ENCODE results near the gene CCDC24. TPM values are rescaled to one million over a fixed set of nuclear protein-coding genes. Genes with fewer than 3 reads are reported as not detected.
A peak's percentile ranks its signal among the peaks of the same experiment; 100 is the strongest.

CCDC24 gene
- total and polyA plus RNA-seq, 9 of the 15 experiments (the other 6 are each of a cell fraction or from before 2014, with no cell fraction given) = 0.31 to 4.5 (median 1.5) TPM

- Histone ChIP-seq H3K9ac (ENCODE audit: insufficient read depth in 1 of 2, low read depth in 2 of 2, low read length in 2 of 2) (peak overlapping the region in 1 of 2 experiments; percentile 84; a peak in 1 of 4 replicates), H3K4me2 (ENCODE audit: insufficient read depth, low read length) (no peak overlapping the region), H3K27ac (ENCODE audit: extremely low read depth, low read depth, low read length) (no peak overlapping the region), H4K20me1 (replicated peaks; ENCODE audit: control insufficient read depth, insufficient read depth, low read length) (no peaks in the 10 kb centered on the region; the same call in 1 of the 2 replicates), H3K9me1 (ENCODE audit: control insufficient read depth, insufficient read depth, low read length) (no peaks in the 10 kb centered on the region), H3K4me1 (replicated peaks in 1 of 2; ENCODE audit: control insufficient read depth in 2 of 2, insufficient read depth in 2 of 2, low read length in 2 of 2) (peaks cover 6 to 45% of the 10 kb centered on the region in 2 experiments; a peak in 4 of 5 replicates), H2AFZ (ENCODE audit: low read depth, low read length) (no peak overlapping the region; the same call in 1 of the 2 replicates), H3K4me3 (no peak overlapping the region), H3K79me2 (ENCODE audit: control insufficient read depth, insufficient read depth, low read length) (no peaks in the 10 kb centered on the region), H3K27me3 (ENCODE audit: control insufficient read depth in 2 of 2, insufficient read depth in 2 of 2, low read length in 2 of 2) (no peaks in the 10 kb centered on the region), H3K9me3 (replicated peaks; ENCODE audit: control insufficient read depth, insufficient read depth, low read depth, low read length) (no peaks in the 10 kb centered on the region), H3K36me3 (ENCODE audit: control insufficient read depth, insufficient read depth, low read length) (no peaks in the 10 kb centered on the region)
- in situ Hi-C loops (cut with MboI) = no loop called here
- TF ChIP-seq NCOA1 (IDR thresholded peaks at IDR 0.05; ENCODE audit: low read depth) (no peak), ZNF232 (CRISPR knock-in tag; IDR thresholded peaks at IDR 0.05) (no peak), L3MBTL2 (IDR thresholded peaks at IDR 0.05) (no peak), GTF2F1 (IDR thresholded peaks at IDR 0.05; ENCODE audit: low read depth, low read length) (no peak), RBFOX2 (IDR thresholded peaks at IDR 0.05; ENCODE audit: low read depth, low read length) (0 out of 2 replicates have a peak, but pooled peaks have one; percentile 9), XRCC3 (IDR thresholded peaks at IDR 0.05) (no peak), POLR3A (IDR thresholded peaks at IDR 0.05; ENCODE audit: borderline replicate concordance, extremely low read depth, insufficient read depth, insufficient read length) (no peak), ZNF263 (CRISPR knock-in tag; IDR thresholded peaks at IDR 0.05; ENCODE audit: borderline replicate concordance) (no peak)
- 51% methylated on average over 5 of the region's 5 CpGs for WGBS (ENCODE audit: insufficient coverage, low coverage, missing lambda C conversion rate)
- no TSS peak for BruUV-seq (replicated peaks)
- ATAC-seq (no peak), FAIRE-seq (no peak), DNase-seq (ENCODE audit: extremely low read depth in 1 of 4, low spot score in 3 of 4) (no peak)
- ChIA-PET POLR2A (interaction anchor here (0.5 to 3.9 kb wide), 5 partner anchors 12 to 545 kb away, joined by 3 to 29 read pairs (median 5); partner anchors contain the start of gene SLC6A9), CTCF (ENCODE audit: low intra/inter-chr PET ratio) (interaction anchor here (1.1 kb wide), 1 partner anchor 22 kb away, joined by 3 read pairs; no protein-coding TSS in a partner anchor)
- intact Hi-C loops (cut with micrococcal nuclease) = no loop called here
Observed at GRCh38 chr1:44013949-44014348, 22.6 kb downstream of the CCDC24 start.
